Neural progenitor cell (in vitro differentiated cells): ENCODE measurements around the gene PCSK2. TPM values are rescaled to one million over a fixed set of nuclear protein-coding genes. Genes with fewer than 3 reads are reported as not detected.

Experiments used
- DNase-seq: peaks from one replicate; pipeline ENCODE4 v3.0.0-alpha.2; 2016; ENCODE audit warnings: low spot score
- H2AFZ ChIP-seq: fragments of 200-600 bp; sonication (generic); replicated peaks from 2 replicates; pipeline ENCODE4 v1.6.1; 2016; ENCODE audit warnings: antibody characterized with exemption
- H3F3A ChIP-seq: fragments of 200-600 bp; sonication (generic); 2 replicates; pipeline ENCODE4 v1.6.1; 2016; ENCODE audit warnings: antibody characterized with exemption, low read depth
- H3K27ac ChIP-seq: fragments of 200-600 bp; sonication (generic); 2 replicates; pipeline ENCODE4 v1.5.1; 2016; ENCODE audit warnings: mild to moderate bottlenecking
- H3K27me3 ChIP-seq: fragments of 200-600 bp; sonication (generic); 2 replicates; pipeline ENCODE4 v1.6.1; 2016; ENCODE audit warnings: mild to moderate bottlenecking, moderate library complexity
- H3K36me3 ChIP-seq: fragments of 200-600 bp; sonication (generic); 2 replicates; pipeline ENCODE4 v1.5.1; 2016
- H3K4me1 ChIP-seq: fragments of 200-600 bp; sonication (generic); 2 replicates; pipeline ENCODE4 v1.6.1; 2016; ENCODE audit warnings: mixed run types
- H3K4me2 ChIP-seq: fragments of 200-600 bp; sonication (generic); 2 replicates; pipeline ENCODE4 v1.6.1; 2016
- H3K4me3 ChIP-seq: fragments of 200-600 bp; sonication (generic); 2 replicates; pipeline ENCODE4 v1.5.1; 2016
- H3K79me2 ChIP-seq: fragments of 200-600 bp; sonication (generic); 2 replicates; pipeline ENCODE4 v1.6.1; 2016; ENCODE audit warnings: low read depth
- H3K9ac ChIP-seq: fragments of 200-600 bp; sonication (generic); 2 replicates; pipeline ENCODE4 v1.6.1; 2016
- H3K9me3 ChIP-seq: fragments of 200-600 bp; sonication (generic); 2 replicates; pipeline ENCODE4 v1.5.1; 2016; ENCODE audit warnings: low read depth
- H4K20me1 ChIP-seq: fragments of 200-600 bp; sonication (generic); 2 replicates; pipeline ENCODE4 v1.6.1; 2016; ENCODE audit warnings: low read depth
- H3K27ac Mint-ChIP-seq: 3 replicates; pipeline ENCODE4 v1.8.0; 2021; ENCODE audit warnings: mixed read lengths
- H3K27me3 Mint-ChIP-seq: 2 replicates; pipeline ENCODE4 v1.8.0; 2022; ENCODE audit warnings: low read depth, mild to moderate bottlenecking, inconsistent platforms, moderate library complexity, mixed read lengths; ENCODE audit not compliant: insufficient read depth
- H3K36me3 Mint-ChIP-seq: 3 replicates; pipeline ENCODE4 v1.8.0; 2021; ENCODE audit warnings: mixed read lengths
- H3K4me1 Mint-ChIP-seq: 3 replicates; pipeline ENCODE4 v1.8.0; 2021; ENCODE audit warnings: mixed read lengths
- H3K4me3 Mint-ChIP-seq: 3 replicates; pipeline ENCODE4 v1.8.0; 2021; ENCODE audit warnings: mild to moderate bottlenecking, moderate library complexity, mixed read lengths
- H3K9me3 Mint-ChIP-seq: 3 replicates; pipeline ENCODE4 v1.8.0; 2020; ENCODE audit warnings: mixed read lengths
- CTCF ChIP-seq: fragments of 200-600 bp; sonication (generic); IDR thresholded peaks from 2 replicates; pipeline ENCODE4 v1.5.1; 2017; ENCODE audit warnings: antibody characterized with exemption, mild to moderate bottlenecking
- EZH2 ChIP-seq: fragments of 200-600 bp; sonication (generic); IDR thresholded peaks from 2 replicates; pipeline ENCODE4 v1.6.1; 2017; ENCODE audit warnings: antibody characterized with exemption, mild to moderate bottlenecking, moderate library complexity
- EZH2phosphoT487 ChIP-seq: fragments of 200-600 bp; sonication (generic); IDR thresholded peaks from 2 replicates; pipeline ENCODE4 v1.6.1; 2017; ENCODE audit warnings: antibody characterized with exemption
- total RNA-seq: library from RNA; depleted of rRNA; stranded (reverse); fragments of >200 nt; gene quantifications from 2 replicates; pipeline ENCODE4 v1.2.3, GENCODE V29; 2015; ENCODE audit warnings: low replicate concordance

The PCSK2 gene
- total RNA-seq, 1 donor from 2014 or later: 0.07 TPM

DNA sequence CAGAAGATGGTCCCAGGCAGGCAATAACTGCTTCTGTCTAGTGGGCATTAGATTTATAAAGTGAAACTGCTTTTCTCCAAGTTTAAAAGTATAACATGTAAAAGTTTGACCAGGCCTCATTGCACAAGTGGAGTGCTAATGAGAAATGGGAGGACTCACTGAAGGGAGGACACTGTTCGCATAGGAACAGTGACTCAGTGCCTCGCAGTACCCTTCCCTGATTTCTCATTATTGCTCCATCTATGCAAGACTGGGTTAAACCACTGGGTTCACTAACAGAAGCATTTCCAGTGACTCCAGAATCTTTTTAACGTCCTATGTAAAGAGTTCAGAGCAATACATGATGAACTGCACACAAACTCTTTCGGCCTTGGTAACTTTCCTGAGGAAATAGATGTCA is 79.6 kb downstream of the PCSK2 start:
- Histone ChIP-seq H3K36me3 (no peaks in the 10 kb centered on the region), H2AFZ (no peak overlapping the region), H3K9ac (no peak overlapping the region), H3K79me2 (no peaks in the 10 kb centered on the region), H3K4me3 (no peak overlapping the region), H3K4me2 (no peak overlapping the region), H3K9me3 (no peaks in the 10 kb centered on the region), H3F3A (peaks cover 7% of the 10 kb centered on the region), H3K4me1 (peaks cover 20% of the 10 kb centered on the region), H4K20me1 (no peaks in the 10 kb centered on the region), H3K27ac (no peak overlapping the region), H3K27me3 (no peaks in the 10 kb centered on the region)
- H3K36me3 Mint-ChIP-seq: no peaks in the 10 kb centered on the region
- no peaks in the 10 kb centered on the region for H3K9me3 Mint-ChIP-seq
- no peak overlapping the region for H3K4me3 Mint-ChIP-seq
- no peak for TF ChIP-seq EZH2
- no peak for TF ChIP-seq EZH2phosphoT487
- TF ChIP-seq CTCF: no peak
- no peak for DNase-seq
- no peak overlapping the region for H3K27ac Mint-ChIP-seq
- peaks cover 8% of the 10 kb centered on the region for H3K4me1 Mint-ChIP-seq
- H3K27me3 Mint-ChIP-seq: no peaks in the 10 kb centered on the region

DNA sequence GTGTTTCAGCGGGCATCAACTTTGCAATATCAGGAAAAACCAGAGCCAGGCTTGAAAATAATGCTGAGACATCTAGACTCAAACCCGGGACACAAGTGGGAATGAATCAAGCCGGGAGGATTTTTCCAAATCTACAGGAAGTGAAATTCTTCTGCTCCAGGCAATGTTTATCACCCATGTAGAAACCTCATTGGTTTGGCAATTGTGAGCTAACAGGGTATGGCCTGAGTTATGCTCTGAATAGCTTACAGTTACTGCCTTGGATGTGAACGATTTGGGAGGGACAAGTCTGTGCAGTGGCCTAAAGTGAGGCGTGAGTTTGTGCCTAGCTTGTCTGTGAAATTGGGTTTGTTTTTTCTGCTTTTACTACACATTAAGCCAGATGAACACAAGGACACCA is 87.4 kb downstream of the PCSK2 start:
- peaks cover 3% of the 10 kb centered on the region for H3K4me1 ChIP-seq
- H3K4me3 Mint-ChIP-seq: no peak overlapping the region
- DNase-seq: no peak
- no peaks in the 10 kb centered on the region for H3K9me3 Mint-ChIP-seq
- no peaks in the 10 kb centered on the region for H3K27me3 Mint-ChIP-seq
- H3K36me3 ChIP-seq: no peaks in the 10 kb centered on the region
- TF ChIP-seq EZH2phosphoT487 (no peak), EZH2 (no peak), CTCF (no peak)
- H3F3A ChIP-seq: no peaks in the 10 kb centered on the region
- peaks cover 3% of the 10 kb centered on the region for H3K4me1 Mint-ChIP-seq
- no peak overlapping the region for H2AFZ ChIP-seq
- H3K27me3 ChIP-seq: no peaks in the 10 kb centered on the region
- H3K9ac ChIP-seq: no peak overlapping the region
- no peak overlapping the region for H3K4me3 ChIP-seq
- H3K36me3 Mint-ChIP-seq: no peaks in the 10 kb centered on the region
- no peaks in the 10 kb centered on the region for H3K79me2 ChIP-seq
- H3K4me2 ChIP-seq: no peak overlapping the region
- no peak overlapping the region for H3K27ac Mint-ChIP-seq
- H3K27ac ChIP-seq: no peak overlapping the region
- no peaks in the 10 kb centered on the region for H3K9me3 ChIP-seq
- H4K20me1 ChIP-seq: no peaks in the 10 kb centered on the region

DNA sequence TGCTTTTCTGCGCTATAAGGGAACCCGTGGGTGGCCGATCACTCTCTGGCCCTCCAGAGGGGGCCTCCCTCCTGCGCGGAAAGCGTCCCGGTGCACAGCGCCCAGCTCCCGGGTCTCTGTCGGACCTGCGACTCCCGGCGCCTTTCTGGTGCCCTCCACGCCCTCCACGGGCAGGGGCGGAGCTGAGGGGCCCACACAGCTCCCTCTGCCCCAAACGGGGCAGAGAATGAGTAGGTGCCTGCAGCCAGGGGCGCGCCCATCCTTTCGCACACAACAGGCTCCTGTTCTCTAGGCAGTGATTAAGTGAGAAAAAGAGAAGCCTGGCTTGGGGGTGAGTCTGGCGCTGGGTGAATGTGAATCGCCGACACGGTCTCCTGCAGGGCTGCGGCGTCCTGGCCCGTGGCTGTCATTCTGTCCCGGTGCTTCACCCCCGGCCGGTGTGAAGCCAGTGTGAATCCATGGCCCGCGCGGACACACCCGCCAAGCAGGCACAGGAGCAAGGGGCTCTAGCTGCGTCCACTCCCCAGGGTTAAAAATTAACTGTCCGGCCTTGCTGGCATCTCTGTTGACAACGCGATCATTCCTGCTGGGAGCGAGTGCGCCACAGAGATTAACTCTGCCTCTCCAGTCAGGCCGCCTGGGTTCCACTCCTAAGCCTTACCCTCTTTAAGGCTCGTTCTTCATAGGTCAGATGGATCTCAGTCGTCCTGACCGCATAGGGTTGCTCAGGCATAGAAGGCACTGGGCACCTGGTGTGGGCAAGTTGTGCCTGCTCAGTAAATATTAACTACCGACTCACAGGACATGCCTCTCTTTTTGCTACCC is 88.8 kb downstream of the PCSK2 start:
- no peaks in the 10 kb centered on the region for H3K9me3 ChIP-seq
- H3K36me3 ChIP-seq: no peaks in the 10 kb centered on the region
- H3K4me2 ChIP-seq: no peak overlapping the region
- no peak overlapping the region for H3K4me3 ChIP-seq
- H3K4me1 ChIP-seq: peaks cover 3% of the 10 kb centered on the region
- no peaks in the 10 kb centered on the region for H3K27me3 ChIP-seq
- H4K20me1 ChIP-seq: no peaks in the 10 kb centered on the region
- no peak for TF ChIP-seq EZH2phosphoT487
- TF ChIP-seq EZH2: no peak
- TF ChIP-seq CTCF: no peak
- H3F3A ChIP-seq: no peaks in the 10 kb centered on the region
- Mint-ChIP-seq H3K9me3 (no peaks in the 10 kb centered on the region), H3K4me1 (peaks cover 3% of the 10 kb centered on the region), H3K36me3 (no peaks in the 10 kb centered on the region), H3K27ac (no peak overlapping the region), H3K27me3 (no peaks in the 10 kb centered on the region), H3K4me3 (no peak overlapping the region)
- H2AFZ ChIP-seq: no peak overlapping the region
- H3K9ac ChIP-seq: no peak overlapping the region
- DNase-seq: no peak
- no peak overlapping the region for H3K27ac ChIP-seq
- no peaks in the 10 kb centered on the region for H3K79me2 ChIP-seq
